ENCODE measurements around the gene ZNF423.

ZNF423 gene

DNA sequence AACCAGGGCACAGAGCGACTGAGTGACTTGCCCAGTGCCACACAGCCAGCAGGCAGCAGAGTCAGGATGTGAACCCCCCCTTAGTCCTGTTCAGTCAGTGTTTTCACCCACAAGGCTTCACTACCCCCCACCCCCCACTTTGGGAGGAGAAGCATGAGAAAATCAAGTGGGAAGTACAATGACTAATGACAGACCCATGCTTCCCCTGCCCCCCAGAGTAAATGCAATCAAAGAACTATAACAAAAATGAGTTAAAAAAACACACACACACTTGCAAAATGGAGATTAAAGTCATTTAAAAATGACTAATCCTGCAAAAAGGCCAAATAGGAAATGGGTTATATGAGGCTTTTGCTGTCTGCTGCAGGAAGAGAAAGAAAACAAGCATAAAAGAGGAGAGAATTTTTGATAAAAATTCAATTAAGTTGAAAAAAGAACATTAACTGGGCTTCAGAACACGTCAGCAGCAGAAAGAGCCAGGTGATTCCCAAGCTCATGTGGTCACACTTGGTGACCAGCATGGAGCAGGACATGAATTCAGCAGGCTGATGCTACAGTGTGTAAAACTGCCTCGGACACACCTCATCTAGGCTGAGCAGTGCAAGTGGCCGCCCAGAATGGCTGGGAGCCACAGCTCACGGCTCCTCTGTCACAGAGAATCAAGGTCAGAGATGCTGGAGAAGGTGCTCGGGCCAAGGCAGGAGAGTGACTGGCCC, 212.3 kb downstream of the ZNF423 start:
- DNase-seq (ENCODE audit: low read depth in 2 of 2): no peak

DNA sequence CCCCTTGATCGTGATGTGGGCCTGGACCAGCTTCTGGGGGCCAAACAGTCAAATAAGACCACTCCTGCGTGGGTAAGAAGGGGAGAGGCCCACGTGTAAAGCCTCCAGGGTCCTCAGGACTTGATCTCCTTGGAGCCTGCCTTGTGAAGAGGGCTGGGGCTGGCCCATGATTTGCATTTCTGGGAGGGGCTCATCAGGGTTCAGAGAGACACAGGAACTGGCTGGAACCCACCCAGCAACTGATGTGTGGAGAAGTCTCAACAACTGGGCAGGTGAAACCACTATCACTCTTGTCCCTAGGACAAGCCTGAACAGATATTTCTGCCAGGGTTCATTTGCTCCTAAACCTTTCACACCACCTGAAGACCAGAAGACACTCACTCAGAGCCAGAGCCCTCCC, 214.7 kb downstream of the ZNF423 start:
- DNase-seq (ENCODE audit: low read depth in 2 of 2): no peak

DNA sequence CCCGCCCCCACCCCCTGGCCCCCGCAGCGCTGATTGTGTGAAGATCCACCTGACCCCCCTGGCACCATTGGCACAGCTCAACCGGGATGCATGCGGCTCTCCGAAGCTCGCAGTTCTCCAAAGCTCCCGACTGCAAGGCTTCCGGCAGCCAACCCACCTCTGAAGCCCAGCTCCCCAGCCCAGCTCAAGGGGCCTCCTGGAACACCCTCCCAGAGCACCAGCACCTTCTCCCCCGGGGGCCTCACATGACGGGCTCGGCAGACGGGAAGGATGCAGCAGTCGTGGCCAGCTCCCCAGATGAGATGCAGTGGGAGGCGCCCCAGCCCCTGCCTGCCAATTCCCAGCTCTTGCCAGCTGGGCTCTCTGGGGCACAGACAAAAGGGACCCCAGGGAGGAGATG, 215.3 kb downstream of the ZNF423 start:
- DNase-seq (ENCODE audit: low read depth in 2 of 2): no peak

DNA sequence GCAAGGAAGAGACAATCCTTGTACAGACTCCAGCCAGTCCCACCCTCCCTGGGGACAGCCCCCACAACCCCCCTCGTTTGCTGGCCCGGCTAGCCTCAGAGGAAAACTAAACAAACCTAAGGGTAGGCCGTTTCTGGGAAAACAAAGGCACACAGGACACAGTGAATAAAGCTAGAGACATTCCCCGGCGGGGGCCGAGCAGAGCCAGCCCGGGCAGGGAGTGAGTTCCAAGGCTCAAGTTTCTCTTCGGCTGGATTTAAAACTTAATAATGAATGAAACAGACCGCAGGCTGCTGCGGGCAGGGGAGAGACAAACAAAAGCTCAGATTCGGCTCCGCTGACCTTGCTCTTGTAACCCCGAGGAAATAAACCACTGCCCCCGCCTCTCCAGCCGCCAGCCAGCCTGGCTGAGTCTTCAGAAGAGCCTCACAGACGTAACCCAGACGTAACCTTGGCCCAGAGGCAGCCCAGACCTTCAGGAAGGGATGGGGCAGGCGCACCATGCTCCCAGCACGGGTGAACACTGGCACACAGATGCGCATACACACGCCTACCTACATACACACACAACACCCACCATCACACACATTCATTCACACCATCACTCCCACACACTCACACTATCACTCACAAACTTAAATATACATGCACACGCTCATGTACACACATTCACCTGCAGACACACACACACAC, 216.0 kb downstream of the ZNF423 start:
- DNase-seq (ENCODE audit: low read depth in 2 of 2): no peak

DNA sequence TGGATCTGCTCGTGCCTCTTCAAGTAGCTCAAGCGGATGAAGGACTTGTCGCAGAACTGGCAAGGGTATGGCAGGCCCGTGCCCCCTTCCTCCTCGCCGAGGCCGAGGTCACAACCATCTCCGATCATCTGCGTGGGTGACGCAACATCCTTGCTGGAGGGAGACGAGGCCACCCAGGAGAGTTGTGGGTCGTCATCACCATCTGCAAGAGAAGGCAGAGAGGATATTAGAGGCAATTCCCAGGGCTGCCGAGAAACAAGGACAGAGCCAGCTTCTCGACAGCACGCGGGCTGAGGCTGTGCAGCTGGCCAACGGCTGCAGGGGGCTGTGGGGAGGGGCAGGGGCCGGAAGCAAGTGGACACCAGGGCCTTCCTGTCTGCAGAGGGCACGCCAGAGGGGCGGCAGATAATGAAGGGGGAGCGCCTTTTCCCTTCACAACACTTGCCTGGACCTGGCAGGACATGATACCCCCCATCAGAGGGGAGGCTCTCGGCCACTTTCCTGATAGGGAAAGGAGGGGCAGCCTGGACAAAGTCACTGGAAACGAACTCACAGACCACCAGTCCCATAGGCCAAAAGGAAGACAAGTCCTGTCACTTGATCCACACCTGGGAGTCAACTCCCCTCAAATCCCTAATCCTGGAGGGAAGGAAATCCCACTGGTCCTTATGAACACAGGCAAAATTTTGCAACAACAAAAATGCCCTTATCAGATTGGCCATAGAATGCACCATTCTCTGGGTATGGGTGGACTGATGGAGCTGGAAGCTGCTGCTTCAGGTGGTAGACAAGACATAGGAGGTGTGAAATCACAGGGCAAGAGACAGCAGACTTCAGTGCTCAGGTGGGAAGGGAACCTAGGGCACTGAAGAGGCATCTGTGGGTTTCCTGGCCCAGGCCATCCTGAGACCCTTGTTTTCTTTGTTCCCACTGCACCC, 217.0 kb downstream of the ZNF423 start:
- no peak for DNase-seq (ENCODE audit: low read depth in 2 of 2)

DNA sequence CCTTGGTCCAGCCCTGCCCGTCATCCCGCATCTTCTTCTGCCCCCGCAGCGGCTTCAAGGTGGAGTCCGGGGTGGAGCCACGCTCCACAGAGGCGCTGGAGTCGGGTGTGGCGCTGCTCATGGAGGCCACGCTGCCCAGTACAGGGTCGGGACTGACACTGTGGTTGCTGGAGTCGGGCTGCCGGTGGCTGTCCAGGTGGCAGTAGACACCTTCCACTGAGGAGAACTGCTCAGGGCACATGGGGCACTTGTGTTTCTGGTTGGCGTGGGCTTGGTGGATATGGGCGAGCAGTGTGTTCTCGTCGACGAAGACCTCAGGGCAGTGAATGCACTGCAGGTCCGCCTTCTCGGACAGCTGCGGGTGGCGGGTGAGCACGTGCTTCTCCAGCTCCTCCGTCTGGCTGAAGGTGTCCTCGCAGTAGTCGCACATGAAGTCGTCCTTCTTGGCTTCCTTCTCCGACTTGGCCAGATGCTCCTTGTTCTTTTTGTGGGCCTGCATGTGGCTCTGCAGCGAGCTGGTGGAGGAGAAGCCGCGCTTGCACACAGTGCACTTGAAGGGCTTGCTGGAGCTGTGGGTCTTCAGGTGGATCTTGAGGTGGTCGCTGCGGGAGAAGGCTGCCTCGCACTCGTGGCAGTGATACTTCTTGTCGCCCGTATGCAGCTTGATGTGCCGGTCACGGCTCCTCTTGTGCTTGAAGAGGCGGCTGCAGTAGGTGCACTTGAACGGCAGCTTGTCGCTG, 217.8 kb downstream of the ZNF423 start:
- no peak for DNase-seq (ENCODE audit: low read depth in 2 of 2)

DNA sequence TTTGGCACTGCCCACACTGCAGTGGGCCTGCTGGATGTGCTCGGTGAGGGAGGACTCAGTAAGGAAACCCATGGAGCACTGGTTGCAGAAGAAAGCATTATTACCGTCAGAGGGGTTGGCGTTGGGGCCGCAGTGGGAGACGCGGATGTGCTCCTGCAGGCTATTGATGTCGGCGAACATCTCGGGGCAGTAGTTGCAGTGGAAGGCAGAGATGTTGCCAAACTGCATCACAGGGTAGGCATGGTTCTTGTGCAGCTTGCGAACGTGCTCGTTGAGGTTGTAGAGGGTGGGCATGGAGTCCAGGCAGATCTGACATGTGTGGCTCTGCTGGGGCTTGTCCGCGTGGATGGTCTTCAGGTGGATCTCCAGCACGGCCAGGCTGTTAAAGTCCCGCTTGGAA, 218.4 kb downstream of the ZNF423 start:
- no peak for DNase-seq (ENCODE audit: low read depth in 2 of 2)

DNA sequence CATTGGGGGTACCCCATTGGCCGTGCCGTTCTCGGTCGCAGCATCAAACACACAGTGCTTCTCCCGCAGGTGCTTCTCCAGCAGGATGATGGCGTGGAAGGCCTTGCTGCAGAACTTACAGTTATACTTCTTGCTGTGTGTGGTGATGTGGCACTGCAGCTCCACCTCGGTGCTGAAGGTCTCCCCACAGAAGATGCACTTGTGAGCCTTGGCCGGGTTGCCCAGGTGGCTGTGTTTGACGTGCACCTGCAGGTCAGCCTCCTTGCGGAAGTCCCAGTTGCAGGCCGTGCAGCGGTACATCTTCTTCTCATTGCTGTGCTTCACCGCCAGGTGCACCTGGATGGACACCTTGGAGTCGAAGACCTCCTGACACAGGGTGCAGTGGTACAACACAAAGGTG, 219.3 kb downstream of the ZNF423 start:
- DNase-seq (ENCODE audit: low read depth in 2 of 2): no peak

DNA sequence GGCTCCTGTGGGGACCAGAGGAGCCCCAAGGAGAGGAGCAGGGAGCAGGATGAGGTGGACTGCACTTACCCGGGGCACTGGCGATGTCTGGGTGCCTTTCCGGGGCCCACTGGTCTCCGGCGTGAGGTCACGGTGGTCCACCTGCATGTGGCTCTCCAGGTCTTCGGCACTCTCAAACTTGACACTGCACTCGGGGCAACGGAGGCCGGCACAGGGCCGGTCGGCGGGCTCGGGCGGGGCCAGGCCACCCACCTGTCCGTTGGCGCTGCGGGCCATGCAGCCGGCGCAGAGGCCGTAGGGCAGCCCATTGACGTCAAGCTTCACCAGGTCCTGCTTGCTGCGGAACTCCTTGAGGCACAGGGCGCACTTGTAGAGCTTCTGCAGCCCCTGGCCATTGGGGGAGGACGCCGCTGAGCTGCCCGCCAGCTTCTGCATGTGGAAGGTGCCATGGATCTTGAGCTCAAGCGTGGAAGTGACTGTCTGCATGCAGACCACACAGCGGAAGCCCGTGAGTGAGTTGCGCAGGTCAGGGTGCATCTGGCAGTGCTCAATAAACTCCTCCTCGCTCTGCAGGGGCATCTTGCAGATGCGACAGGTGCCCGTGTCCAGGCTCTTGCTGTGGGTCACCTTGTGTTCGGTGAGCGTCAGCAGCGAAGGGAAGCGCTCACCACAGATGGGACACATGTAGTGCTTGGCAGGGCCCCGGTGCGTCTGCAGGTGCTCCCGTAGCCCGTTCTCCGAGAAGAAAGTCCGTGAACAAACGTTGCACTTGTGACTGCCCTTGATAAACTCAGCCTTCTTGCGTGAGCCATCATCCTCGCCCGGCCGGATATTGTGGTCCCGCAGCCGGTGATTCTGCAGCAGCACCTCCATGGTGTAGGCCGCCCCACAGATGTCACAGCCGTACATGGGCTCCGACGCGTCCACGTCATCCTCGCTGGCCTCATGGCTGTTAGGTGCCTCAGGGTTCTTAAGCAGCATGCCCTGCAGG, 220.0 kb downstream of the ZNF423 start:
- no peak for DNase-seq (ENCODE audit: low read depth in 2 of 2)

DNA sequence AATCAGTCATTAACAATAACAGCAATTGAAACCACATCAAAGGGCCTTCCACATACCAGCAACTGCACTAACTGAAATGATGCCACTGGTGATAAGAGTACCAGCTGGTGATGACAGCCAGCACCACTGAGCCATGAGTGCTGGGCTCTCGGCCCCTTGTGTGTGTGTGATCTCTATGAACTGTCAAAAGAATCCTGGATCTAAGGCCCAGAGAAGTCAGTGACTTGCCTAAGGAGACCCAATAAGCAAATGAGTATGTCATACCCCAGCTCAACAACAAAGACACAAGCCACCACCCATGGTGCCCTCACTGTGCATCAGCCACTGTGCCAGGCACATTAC, 220.9 kb downstream of the ZNF423 start:
- no peak for DNase-seq (ENCODE audit: low read depth in 2 of 2)

DNA sequence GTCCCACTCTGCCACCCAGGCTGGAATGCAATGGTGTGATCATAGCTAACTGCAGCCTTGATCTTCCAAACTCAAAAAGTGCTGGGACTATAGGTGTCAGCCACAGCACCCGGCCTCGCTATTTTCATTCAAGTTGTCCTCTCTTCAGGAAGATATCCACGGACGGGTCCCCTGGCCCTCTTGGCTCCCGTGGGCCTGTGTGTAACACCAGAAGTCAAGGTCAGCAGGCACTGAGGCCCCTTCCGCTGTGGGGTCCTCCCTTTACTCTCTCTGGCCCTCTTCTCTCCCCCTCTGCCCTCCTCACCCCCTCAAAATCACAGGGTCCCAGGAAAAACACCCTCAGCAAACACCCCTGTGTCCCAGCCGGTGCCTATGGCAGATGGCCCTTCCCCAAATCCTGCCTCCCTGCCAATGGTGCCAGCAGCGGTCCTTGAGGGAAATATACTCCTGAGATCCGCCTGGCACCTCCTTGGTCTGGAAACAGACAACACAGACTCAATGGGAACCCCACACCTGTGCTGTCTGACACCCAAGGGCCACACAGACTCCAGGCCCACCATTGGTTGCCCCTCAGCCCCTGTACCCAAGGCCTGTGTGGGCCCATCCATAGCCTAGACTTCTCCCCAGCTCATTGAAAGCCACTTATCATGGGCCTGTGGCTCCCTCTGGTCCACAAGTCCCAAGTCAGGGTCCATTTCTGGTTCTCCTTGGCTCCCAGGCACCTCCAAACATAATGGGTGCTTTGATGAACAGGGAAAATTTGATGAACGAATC, 221.5 kb downstream of the ZNF423 start:
- DNase-seq (ENCODE audit: low read depth in 2 of 2): no peak

DNA sequence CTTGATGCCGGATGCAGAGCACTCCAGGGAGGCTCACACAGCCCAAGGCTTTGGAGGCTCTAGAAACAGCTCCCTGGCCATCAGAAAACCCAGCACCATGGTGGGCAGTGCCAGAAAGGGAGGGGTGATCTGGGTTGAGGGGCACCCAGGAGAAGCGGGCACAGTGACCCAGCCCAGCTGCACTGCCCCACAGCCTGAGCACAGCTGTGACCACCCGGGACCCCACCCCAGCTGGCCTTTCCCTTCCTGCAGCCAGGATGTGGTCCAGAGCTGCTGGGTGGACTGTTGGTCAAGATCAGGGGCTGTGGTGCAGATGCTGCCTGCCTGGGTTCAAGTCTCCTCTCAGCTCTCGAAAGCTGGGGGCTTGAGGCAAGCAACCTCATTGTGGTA, 223.1 kb downstream of the ZNF423 start:
- DNase-seq (ENCODE audit: low read depth in 2 of 2): no peak

DNA sequence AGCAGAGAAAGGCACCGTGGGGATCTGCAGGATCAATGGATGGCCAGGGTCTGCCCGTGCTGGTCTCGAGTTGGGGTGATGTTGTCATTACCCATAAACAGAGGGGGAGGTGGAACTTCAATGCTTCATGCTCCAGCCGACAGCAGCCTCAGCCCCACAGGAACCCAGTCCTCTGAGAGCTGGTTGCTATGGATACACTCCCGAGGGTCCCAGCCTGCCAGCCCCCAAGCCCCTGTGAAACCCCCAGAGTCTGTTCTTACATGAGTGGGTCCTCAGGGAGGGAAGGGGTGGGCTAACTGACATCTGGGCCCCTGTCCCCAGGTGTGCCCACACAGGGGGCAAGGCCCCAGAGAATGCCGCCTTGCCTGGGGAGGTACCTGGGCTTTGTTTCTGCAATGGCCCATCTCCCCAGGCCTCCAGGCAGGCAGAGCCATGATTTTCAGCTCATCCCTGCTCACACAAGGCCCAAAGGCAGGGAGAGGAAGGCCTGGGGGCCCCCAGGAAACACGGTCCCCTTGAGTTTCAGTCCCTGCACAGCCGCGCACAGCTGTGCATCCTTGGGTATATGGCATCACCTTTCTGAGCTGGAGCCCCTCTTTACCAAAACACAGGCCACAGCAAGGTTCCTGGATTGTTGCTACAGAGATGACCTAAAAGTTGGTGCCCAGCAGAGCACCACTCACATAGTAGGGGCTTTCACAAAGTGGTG, 223.7 kb downstream of the ZNF423 start:
- no peak for DNase-seq (ENCODE audit: low read depth in 2 of 2)

DNA sequence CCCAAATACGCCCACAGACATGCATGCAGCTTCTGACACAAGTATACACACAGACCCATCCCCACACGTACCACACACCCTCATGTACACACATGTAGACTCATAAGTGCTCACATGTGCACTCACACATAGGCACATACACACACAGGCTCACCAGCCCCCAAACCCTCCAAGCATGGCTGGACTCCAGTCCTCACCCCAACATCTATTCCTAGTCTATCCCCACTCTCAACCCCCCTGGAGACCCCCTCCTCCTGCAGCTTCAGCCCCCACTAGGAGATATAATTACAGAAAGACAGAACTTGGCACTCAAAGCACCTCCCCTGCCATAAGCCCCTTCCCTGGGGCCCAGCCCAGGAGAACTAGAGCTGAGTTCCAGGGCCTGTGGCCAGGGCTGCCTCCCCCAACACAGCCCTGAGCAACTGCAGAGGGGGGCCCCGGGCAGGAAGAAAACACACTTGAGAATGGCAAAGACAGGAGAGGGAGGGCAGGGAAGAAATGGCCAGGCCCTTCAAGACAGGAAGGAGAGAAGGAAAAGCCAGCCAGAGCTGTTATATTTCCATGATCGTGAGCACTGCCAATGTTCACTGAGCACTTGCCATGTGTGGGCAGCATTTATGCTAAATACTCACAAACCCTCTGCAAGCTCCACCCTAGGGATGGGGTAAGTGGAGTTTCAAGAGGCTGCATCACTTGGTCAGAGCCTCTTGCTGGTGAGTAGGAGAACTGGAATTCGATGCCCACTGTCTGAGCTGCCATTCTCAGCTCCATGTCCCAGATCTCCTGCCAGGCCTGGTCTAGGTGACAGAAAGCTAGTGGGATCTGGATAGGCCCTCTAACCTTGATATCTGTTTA, 224.5 kb downstream of the ZNF423 start:
- no peak for DNase-seq (ENCODE audit: low read depth in 2 of 2)

DNA sequence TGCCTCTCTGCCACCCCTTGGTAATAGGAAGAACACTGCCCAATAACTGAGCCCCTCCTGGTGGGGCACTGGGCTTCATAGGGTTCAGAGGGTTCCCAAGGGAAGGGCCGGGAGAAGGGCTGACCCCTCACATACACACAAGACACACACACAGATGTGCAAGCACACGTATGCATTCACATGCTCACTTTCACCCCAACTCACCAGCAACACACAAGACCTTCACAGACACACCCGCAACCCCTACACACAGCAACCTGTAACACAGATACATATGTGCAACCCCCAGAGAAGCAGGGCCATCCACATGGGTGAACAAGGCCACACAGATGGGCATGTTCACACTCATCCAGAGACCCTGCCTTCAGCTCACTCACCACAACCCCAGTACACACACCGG, 225.1 kb downstream of the ZNF423 start:
- no peak for DNase-seq (ENCODE audit: low read depth in 2 of 2)

DNA sequence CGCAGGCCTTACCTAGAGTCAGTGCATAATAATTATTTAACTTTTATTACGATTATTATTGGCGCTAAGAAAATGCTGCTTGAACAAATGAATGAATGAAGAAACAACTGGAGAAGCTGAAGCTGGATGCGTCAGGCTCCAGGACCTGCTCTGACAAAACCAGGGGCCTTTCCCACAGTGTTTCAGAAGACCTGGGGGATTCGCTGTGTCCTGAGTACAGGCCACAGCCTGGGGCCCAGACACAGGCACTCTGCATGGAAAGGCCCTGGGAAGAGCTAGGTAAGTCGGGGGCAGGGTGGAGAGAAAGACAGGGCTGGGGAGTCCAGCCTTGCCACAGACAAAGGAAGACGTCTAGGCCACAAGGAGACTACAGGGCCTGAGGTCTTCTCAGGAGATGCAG, 226.1 kb downstream of the ZNF423 start:
- no peak for DNase-seq (ENCODE audit: low read depth in 2 of 2)

DNA sequence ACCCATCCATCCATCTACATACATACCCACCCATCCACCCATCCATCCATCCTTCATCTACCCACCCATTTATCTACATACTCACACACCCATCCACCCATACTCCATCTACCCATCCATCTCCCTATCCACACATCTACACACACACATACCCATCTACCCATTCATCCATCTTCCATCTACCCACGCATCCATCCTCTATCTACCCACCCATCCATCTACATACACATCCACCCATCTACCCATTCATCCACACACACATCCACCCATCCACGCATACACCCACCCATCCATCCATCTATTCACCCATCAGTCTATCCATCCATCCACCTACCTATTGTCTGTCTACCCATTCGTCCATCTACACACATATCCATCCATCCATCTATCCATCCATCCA, 227.8 kb downstream of the ZNF423 start:
- DNase-seq (ENCODE audit: low read depth in 2 of 2): no peak

DNA sequence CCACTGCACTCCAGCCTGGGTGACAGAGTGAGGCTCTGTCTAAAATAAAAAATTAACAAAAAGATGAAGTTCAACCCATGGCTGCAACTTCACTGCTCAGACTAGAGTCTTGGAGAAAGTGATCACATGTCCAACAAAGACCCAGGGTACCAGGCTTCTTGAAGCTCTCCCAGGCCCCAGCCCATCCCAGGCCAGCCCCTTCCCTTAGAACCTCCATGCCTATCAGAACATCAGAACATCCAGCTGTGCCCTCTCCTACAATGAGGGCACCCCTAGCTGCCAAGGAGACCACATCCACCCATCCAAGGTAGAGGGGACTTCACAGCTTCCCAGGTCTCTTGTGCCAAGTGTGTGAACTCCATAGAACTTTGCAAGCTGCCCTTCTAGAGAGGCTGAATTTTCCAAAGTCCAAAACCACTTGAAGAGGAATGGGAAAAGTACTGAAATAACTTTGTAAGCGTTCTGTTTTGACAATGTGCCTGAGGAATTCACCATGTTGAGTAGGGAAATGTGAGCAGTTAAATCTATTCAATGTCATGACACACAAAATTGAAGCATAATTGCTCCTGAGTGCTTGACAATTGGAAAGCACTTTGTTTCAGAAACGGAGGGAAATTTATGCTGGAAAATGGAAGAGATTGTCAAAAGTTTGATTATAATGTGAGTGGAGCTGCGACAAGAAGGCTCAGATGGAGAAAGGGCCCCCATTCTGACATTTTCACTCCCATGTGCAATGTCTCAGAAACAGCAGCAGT, 230.4 kb downstream of the ZNF423 start:
- no peak for DNase-seq (ENCODE audit: low read depth in 2 of 2)
